ENCODE results near the gene PRR5. TPM values are rescaled to one million over a fixed set of nuclear protein-coding genes. Genes with fewer than 3 reads are reported as not detected.

The PRR5 gene
- total RNA-seq, 1 donor from 2014 or later = 13.5 TPM

- H3K4me1 Mint-ChIP-seq (ENCODE audit: unreplicated experiment) = peaks cover 10% of the 10 kb centered on the region
- H3K27me3 Mint-ChIP-seq (ENCODE audit: unreplicated experiment) = peaks cover 2% of the 10 kb centered on the region
- H3K36me3 Mint-ChIP-seq (ENCODE audit: unreplicated experiment) = no peaks in the 10 kb centered on the region
- TF ChIP-seq CTCF (IDR thresholded peaks at IDR 0.05) = no peak
- H3K4me3 Mint-ChIP-seq (ENCODE audit: unreplicated experiment) = no peak overlapping the region
- no peaks in the 10 kb centered on the region for H3K9me3 Mint-ChIP-seq (ENCODE audit: unreplicated experiment)
- H3K27ac Mint-ChIP-seq (ENCODE audit: unreplicated experiment) = no peak overlapping the region
- no peak for DNase-seq (ENCODE audit: extremely low spot score, unreplicated experiment)
Measured at GRCh38 chr22:44689915-44690524, 12.0 kb upstream of the PRR5 start.

- Mint-ChIP-seq H3K4me3 (ENCODE audit: unreplicated experiment) (no peak overlapping the region), H3K9me3 (ENCODE audit: unreplicated experiment) (no peaks in the 10 kb centered on the region), H3K36me3 (ENCODE audit: unreplicated experiment) (no peaks in the 10 kb centered on the region), H3K27ac (ENCODE audit: unreplicated experiment) (no peak overlapping the region), H3K4me1 (ENCODE audit: unreplicated experiment) (no peaks in the 10 kb centered on the region), H3K27me3 (ENCODE audit: unreplicated experiment) (peaks cover 2% of the 10 kb centered on the region)
- no peak for DNase-seq (ENCODE audit: extremely low spot score, unreplicated experiment)
- TF ChIP-seq CTCF (IDR thresholded peaks at IDR 0.05) = no peak
Measured at GRCh38 chr22:44691796-44692661, 10.0 kb upstream of the PRR5 start.

GRCh38 chr22:44692662-44693007 is 9.4 kb upstream of the PRR5 start:
- H3K36me3 Mint-ChIP-seq (ENCODE audit: unreplicated experiment) = no peaks in the 10 kb centered on the region

GRCh38 chr22:44693145-44693544 is 8.9 kb upstream of the PRR5 start:
- no peak overlapping the region for H3K27ac Mint-ChIP-seq (ENCODE audit: unreplicated experiment)
- no peaks in the 10 kb centered on the region for H3K36me3 Mint-ChIP-seq (ENCODE audit: unreplicated experiment)
- no peak overlapping the region for H3K4me3 Mint-ChIP-seq (ENCODE audit: unreplicated experiment)
- DNase-seq (ENCODE audit: extremely low spot score, unreplicated experiment) = no peak
- H3K27me3 Mint-ChIP-seq (ENCODE audit: unreplicated experiment) = peaks cover 2% of the 10 kb centered on the region
- H3K9me3 Mint-ChIP-seq (ENCODE audit: unreplicated experiment) = no peaks in the 10 kb centered on the region
- TF ChIP-seq CTCF (IDR thresholded peaks at IDR 0.05) = no peak
- H3K4me1 Mint-ChIP-seq (ENCODE audit: unreplicated experiment) = peaks cover 4% of the 10 kb centered on the region

More at GRCh38 chr22:44692662-44693007, 9.4 kb upstream of the PRR5 start:
- Mint-ChIP-seq H3K27ac (ENCODE audit: unreplicated experiment) (no peak overlapping the region), H3K4me1 (ENCODE audit: unreplicated experiment) (no peaks in the 10 kb centered on the region), H3K9me3 (ENCODE audit: unreplicated experiment) (no peaks in the 10 kb centered on the region), H3K4me3 (ENCODE audit: unreplicated experiment) (no peak overlapping the region), H3K27me3 (ENCODE audit: unreplicated experiment) (peaks cover 2% of the 10 kb centered on the region)
- DNase-seq (ENCODE audit: extremely low spot score, unreplicated experiment) = no peak
- no peak for TF ChIP-seq CTCF (IDR thresholded peaks at IDR 0.05)

- Mint-ChIP-seq H3K4me1 (ENCODE audit: unreplicated experiment) (peaks cover 10% of the 10 kb centered on the region), H3K36me3 (ENCODE audit: unreplicated experiment) (no peaks in the 10 kb centered on the region), H3K9me3 (ENCODE audit: unreplicated experiment) (no peaks in the 10 kb centered on the region), H3K27ac (ENCODE audit: unreplicated experiment) (no peak overlapping the region), H3K27me3 (ENCODE audit: unreplicated experiment) (no peaks in the 10 kb centered on the region), H3K4me3 (ENCODE audit: unreplicated experiment) (no peak overlapping the region)
- no peak for TF ChIP-seq CTCF (IDR thresholded peaks at IDR 0.05)
- no peak for DNase-seq (ENCODE audit: extremely low spot score, unreplicated experiment)
Measured at GRCh38 chr22:44693756-44694155, 8.2 kb upstream of the PRR5 start.
